ENCODE results near the gene GCNT2.

GCNT2 gene

DNA sequence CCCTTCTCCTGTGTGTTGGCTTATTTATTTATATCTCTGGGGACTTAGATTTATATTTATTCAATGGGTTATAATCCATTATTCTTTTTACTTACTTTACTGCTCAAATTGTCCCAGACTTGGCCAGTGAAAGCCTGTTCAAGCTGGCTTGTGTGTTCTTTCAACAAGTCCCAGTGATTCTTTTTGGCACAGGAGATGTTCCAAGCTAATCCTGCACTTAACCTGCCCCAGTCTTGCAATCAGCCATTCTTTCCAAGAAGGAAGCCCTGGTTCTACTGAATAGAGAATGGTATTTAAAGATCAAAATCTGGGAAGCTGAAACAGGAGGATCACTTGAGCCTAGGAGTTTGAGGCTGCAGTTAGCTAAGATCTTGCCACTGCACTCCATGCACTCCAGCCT is 26.7 kb downstream of the GCNT2 start:
- TF ChIP-seq, protein P1, sequence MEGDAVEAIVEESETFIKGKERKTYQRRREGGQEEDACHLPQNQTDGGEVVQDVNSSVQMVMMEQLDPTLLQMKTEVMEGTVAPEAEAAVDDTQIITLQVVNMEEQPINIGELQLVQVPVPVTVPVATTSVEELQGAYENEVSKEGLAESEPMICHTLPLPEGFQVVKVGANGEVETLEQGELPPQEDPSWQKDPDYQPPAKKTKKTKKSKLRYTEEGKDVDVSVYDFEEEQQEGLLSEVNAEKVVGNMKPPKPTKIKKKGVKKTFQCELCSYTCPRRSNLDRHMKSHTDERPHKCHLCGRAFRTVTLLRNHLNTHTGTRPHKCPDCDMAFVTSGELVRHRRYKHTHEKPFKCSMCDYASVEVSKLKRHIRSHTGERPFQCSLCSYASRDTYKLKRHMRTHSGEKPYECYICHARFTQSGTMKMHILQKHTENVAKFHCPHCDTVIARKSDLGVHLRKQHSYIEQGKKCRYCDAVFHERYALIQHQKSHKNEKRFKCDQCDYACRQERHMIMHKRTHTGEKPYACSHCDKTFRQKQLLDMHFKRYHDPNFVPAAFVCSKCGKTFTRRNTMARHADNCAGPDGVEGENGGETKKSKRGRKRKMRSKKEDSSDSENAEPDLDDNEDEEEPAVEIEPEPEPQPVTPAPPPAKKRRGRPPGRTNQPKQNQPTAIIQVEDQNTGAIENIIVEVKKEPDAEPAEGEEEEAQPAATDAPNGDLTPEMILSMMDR (IDR thresholded peaks at IDR 0.05; ENCODE audit: low read depth, low read length, missing control alignments) = no peak
- no peak for DNase-seq (ENCODE audit: low read depth)
- H3K4me3 ChIP-seq (ENCODE audit: low read depth, low read length) = no peak overlapping the region

DNA sequence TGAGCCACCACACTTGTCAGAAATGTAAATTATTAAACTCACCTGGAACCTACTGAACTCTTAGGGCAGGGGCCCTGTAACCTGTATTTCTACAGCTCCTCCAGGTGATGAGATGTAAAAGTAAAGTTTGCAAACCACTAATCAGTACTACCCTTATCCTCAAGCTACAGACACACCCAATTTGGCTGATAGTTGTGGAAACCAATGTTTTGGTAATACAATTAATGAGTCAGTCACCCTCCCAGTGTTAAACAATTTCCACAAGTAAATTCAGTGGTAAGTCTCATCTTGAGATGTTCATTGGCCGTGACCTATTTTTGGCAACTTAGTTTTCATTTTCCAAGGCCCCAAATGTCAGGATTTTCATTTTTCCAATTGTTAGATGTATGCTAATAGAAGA is 29.6 kb downstream of the GCNT2 start:
- no peak overlapping the region for H3K4me3 ChIP-seq (ENCODE audit: low read depth, low read length)
- TF ChIP-seq, protein P1 (IDR thresholded peaks at IDR 0.05; ENCODE audit: low read depth, low read length, missing control alignments) = no peak
- DNase-seq (ENCODE audit: low read depth) = no peak

DNA sequence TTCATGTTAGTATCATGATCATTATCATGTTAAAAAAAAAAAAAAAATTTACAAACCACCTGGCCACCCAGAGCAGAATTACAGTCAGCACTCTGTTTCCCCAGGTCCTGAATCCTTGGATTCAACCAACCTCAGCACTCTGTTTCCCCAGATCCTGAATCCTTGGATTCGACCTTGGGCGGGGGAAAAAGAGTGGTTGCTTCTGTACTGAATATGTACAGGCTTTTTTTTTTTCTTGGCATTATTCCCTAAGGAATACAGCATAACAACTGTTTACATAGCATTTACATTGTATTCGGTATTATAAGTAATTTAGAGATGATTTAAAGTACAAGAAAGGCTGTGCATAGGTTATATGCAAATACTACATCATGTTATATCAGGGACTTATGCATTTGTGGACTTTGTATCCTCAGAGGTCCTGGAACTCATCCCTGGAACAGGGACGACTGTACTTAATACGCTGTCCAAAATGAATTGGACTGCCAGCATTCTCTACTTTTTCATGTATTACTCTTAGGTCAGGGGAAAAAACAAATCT is 31.2 kb downstream of the GCNT2 start:
- no peak for DNase-seq (ENCODE audit: low read depth)
- TF ChIP-seq, protein P1 (IDR thresholded peaks at IDR 0.05; ENCODE audit: low read depth, low read length, missing control alignments) = no peak
- H3K4me3 ChIP-seq (ENCODE audit: low read depth, low read length) = no peak overlapping the region

DNA sequence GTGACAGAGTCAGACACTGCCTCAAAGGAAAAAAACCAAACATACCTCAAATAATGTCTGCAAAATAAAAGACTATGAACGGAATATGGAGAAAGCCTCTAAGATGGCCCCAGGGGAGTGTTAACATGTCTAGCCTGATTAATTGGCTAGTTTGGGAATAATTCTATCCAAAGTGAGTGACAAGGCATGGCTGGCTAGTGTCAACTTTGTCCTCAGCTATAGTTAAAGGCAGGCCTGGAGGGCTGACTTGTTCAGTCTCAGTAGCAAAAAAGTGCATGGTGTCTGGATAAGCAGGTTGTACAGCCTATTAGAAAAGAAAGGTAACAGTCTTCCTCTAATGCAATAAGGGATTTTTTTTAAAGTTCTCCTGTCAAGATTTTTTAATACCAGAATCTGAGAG is 32.7 kb downstream of the GCNT2 start:
- no peak for DNase-seq (ENCODE audit: low read depth)
- TF ChIP-seq, protein P1 (IDR thresholded peaks at IDR 0.05; ENCODE audit: low read depth, low read length, missing control alignments) = no peak
- H3K4me3 ChIP-seq (ENCODE audit: low read depth, low read length) = no peak overlapping the region

DNA sequence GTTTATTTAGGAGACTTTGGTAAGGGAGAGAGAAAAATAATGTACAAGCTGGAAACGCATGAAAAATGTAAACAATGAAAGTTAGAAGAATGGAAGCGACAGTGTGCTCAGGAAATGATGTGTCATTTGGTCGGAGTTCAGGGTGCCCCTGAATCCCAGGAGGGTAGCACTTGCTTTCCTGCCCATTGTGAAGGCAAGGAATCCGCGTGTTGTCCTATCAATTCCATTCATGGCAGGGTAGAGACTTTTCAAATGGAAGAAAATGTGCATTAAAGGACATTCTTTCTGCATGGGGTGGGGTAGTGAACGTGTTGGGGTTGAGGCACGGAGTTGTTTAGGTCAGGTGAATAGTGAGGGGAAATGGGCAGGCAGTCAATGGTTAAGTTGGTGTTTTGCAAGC is 33.7 kb downstream of the GCNT2 start:
- DNase-seq (ENCODE audit: low read depth) = no peak
- H3K4me3 ChIP-seq (ENCODE audit: low read depth, low read length) = no peak overlapping the region
- TF ChIP-seq, protein P1 (IDR thresholded peaks at IDR 0.05; ENCODE audit: low read depth, low read length, missing control alignments) = no peak

DNA sequence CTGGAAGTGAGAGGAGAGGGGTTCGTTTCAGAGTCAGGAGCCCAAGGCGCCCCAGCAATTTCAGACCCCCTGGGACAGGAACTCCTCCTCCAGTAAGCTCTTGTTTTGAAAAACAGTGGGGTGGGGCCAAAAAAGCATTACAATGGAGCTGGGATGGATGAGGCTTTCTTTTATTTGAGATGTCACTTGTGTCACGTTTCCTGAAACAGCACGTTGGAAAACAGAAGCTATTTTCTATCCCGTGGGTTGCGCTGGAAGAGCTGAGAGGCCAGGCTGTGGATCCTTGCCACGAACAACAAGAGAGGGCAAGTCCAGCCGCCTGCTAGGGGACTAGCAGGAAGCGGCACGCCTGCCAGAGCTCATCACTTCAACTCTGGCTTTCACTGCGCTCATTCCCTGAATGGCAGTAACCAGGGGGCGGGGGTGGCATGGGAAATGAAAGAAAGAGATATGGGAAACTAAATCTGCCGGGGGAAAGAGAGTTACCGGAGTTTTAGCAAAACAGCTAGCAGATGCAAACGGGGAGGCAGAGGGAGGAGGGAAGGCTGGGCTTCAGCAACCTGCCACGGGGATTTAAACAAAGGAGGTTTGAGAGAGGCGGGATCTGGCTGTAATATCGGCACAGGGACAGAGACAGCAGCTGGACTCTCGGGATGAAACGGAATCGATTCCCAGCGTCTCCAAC is 34.6 kb downstream of the GCNT2 start:
- TF ChIP-seq, protein P1 (IDR thresholded peaks at IDR 0.05; ENCODE audit: low read depth, low read length, missing control alignments) = no peak
- no peak for DNase-seq (ENCODE audit: low read depth)
- no peak overlapping the region for H3K4me3 ChIP-seq (ENCODE audit: low read depth, low read length)

DNA sequence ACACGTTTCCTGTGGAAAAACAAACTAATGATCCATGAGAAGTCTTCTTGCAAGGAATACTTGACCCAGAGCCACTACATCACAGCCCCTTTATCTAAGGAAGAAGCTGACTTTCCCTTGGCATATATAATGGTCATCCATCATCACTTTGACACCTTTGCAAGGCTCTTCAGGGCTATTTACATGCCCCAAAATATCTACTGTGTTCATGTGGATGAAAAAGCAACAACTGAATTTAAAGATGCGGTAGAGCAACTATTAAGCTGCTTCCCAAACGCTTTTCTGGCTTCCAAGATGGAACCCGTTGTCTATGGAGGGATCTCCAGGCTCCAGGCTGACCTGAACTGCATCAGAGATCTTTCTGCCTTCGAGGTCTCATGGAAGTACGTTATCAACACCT is 35.4 kb downstream of the GCNT2 start:
- TF ChIP-seq, protein P1 (IDR thresholded peaks at IDR 0.05; ENCODE audit: low read depth, low read length, missing control alignments) = no peak
- no peak for DNase-seq (ENCODE audit: low read depth)
- no peak overlapping the region for H3K4me3 ChIP-seq (ENCODE audit: low read depth, low read length)

Measured in GM12864 (cell line).